ENCODE results near the gene SELENBP1.

- TF ChIP-seq GATA2 (IDR thresholded peaks at IDR 0.05; ENCODE audit: low read depth, low read length): no peak
- TF ChIP-seq GATA3 (IDR thresholded peaks at IDR 0.05; ENCODE audit: low read depth, low read length): no peak
Measured at GRCh38 chr1:151372058-151372934, at the start of gene SELENBP1.

Data from SH-SY5Y (cell line).